Memory B cell (primary cell): ENCODE data around the gene ELK3.

Experiments used
- ATAC-seq: fragments of 150-1000 bp; cut with Tn5 transposase; 2 replicates; pipeline ENCODE4 v1.10.0; 2021; ENCODE audit warnings: low read depth, mild to moderate bottlenecking, moderate library complexity
- DNase-seq, 2 donors: peaks; one replicate each; pipeline ENCODE4 v3.0.0; 2022; ENCODE audit warnings: low spot score in 2 of 2
- H3K27ac Mint-ChIP-seq: one replicate; pipeline ENCODE4 v1.8.0; 2022; ENCODE audit warnings: mild to moderate bottlenecking, moderate library complexity, mixed read lengths
- H3K27me3 Mint-ChIP-seq: one replicate; pipeline ENCODE4 v1.8.0; 2022; ENCODE audit warnings: mixed read lengths
- H3K36me3 Mint-ChIP-seq: one replicate; pipeline ENCODE4 v1.8.0; 2022; ENCODE audit warnings: mild to moderate bottlenecking, mixed read lengths
- H3K4me1 Mint-ChIP-seq: one replicate; pipeline ENCODE4 v1.8.0; 2022; ENCODE audit warnings: mixed read lengths
- H3K4me3 Mint-ChIP-seq: one replicate; pipeline ENCODE4 v1.8.0; 2022; ENCODE audit warnings: mild to moderate bottlenecking, moderate library complexity, mixed read lengths
- H3K9me3 Mint-ChIP-seq: one replicate; pipeline ENCODE4 v1.8.0; 2022; ENCODE audit warnings: mixed read lengths

ELK3 gene

DNA sequence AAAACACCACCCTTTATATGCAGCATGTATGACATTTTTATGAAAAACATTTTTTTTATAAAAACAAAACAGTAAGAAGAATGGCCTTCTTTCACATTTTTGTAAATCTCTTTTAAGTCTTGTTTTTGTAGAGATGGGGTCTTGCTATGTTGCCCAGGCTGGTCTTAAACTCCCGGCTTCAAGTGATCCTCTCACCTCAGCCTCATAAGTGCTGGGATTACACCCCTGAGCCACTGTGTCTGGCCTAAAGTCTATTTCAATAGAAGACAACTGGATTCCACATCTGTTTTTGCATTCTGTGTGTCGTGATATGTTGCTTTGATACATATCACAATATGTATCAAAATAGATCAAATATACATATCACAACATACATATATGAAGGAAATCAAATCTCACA lies 98.9 kb downstream of the ELK3 start:
- ATAC-seq: no peak
- no peak for DNase-seq
- H3K4me1 Mint-ChIP-seq: peaks cover 3% of the 10 kb centered on the region
- H3K4me3 Mint-ChIP-seq: no peak overlapping the region
- no peaks in the 10 kb centered on the region for H3K27me3 Mint-ChIP-seq
- H3K9me3 Mint-ChIP-seq: no peaks in the 10 kb centered on the region
- no peak overlapping the region for H3K27ac Mint-ChIP-seq
- peaks cover 14% of the 10 kb centered on the region for H3K36me3 Mint-ChIP-seq

DNA sequence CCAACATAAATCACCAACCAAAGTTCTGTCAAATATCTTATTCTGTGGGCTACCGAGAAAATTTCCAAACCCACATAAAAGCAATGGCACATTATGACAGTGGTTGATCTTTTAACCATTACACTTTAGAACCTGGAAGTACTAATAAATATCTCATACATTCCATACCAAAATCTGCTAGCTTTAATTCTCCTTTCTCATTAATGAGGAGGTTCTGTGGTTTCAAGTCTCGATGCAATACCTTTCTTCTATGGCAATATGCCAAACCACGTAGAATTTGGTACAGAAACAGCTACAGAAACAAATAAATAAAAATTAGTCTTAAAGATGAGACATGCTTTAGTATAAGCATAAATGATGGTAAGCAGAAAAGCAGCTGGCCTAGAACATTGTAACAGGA lies 100.7 kb downstream of the ELK3 start:
- H3K36me3 Mint-ChIP-seq: peaks cover 11% of the 10 kb centered on the region
- no peak overlapping the region for H3K27ac Mint-ChIP-seq
- no peaks in the 10 kb centered on the region for H3K27me3 Mint-ChIP-seq
- no peaks in the 10 kb centered on the region for H3K4me1 Mint-ChIP-seq
- DNase-seq (no peak), ATAC-seq (no peak)
- no peak overlapping the region for H3K4me3 Mint-ChIP-seq
- H3K9me3 Mint-ChIP-seq: no peaks in the 10 kb centered on the region

DNA sequence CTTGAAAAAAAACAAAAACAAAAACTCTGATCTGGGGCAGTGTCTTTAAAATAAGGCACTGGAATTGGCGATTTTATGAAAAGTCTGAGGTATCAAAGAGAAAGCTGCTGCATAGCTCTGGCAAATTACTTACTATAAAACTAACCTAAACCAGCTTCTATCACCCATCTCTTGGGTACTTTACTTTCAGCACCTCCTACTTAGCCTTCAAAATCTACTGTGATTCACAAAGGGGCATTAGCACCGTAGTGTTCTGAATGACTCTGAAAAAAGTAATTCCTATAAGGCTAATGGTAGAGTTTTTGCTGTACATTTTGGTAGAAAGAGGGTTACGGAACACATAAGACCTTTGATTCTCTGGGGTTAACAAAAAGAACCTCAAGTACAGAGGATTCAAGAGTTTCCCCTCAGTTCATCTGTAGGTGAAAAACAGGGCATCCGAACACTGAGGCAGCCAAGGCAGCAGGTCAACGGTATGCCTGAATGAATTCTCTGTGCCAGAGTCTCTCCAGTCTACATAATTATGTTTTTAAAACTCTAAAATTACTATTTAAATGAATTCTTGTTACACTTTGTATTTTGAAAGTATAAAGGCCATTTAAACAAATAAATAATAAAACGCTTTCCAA lies 101.5 kb downstream of the ELK3 start:
- H3K9me3 Mint-ChIP-seq: no peaks in the 10 kb centered on the region
- ATAC-seq (no peak), DNase-seq (no peak)
- no peaks in the 10 kb centered on the region for H3K4me1 Mint-ChIP-seq
- H3K4me3 Mint-ChIP-seq: no peak overlapping the region
- peak overlapping the region; percentile 38 for H3K27ac Mint-ChIP-seq
- no peaks in the 10 kb centered on the region for H3K27me3 Mint-ChIP-seq
- peaks cover 11% of the 10 kb centered on the region for H3K36me3 Mint-ChIP-seq

DNA sequence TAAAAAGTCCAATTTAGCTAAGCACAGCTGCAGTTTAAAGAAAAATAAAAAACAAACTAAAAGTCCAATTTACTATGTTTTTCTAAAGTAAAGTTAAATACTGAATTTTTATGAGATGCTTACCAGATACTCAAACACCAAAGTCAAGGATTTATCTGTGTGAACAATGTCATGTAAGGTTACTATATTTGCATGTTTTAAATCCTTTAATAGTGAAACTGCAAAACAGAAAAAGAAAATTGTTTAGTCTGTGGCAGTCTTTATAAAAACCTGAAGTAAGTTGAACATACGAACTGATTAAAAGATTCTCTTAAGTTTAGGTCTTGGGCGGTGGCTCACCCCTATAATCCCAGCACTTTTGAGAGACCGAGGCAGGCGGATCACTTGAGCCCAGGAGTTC lies 103.3 kb downstream of the ELK3 start:
- H3K36me3 Mint-ChIP-seq: peaks cover 9% of the 10 kb centered on the region
- no peaks in the 10 kb centered on the region for H3K27me3 Mint-ChIP-seq
- DNase-seq (no peak), ATAC-seq (no peak)
- no peak overlapping the region for H3K27ac Mint-ChIP-seq
- H3K4me1 Mint-ChIP-seq: peaks cover 2% of the 10 kb centered on the region
- H3K9me3 Mint-ChIP-seq: no peaks in the 10 kb centered on the region
- H3K4me3 Mint-ChIP-seq: no peak overlapping the region

DNA sequence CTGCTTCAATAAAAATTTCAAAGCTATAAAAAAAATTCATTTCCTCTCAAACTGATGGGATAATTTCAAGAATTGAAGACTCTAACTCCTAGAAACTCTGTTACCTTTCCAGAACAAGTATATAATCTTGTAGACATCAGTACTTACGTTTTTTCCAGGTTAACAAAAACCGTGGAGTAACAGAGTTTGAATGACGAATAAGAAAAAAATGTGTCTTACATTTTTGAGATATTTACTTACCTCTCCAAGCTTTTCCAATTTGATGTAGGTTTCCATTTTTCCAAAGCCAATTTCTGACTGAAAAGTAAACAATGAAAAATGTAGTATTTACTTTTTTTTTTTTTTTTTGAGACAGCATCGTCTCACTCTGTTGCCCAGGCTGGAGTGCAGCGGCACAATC lies 105.9 kb downstream of the ELK3 start:
- no peaks in the 10 kb centered on the region for H3K9me3 Mint-ChIP-seq
- no peak overlapping the region for H3K4me3 Mint-ChIP-seq
- H3K27me3 Mint-ChIP-seq: no peaks in the 10 kb centered on the region
- no peak for DNase-seq
- H3K4me1 Mint-ChIP-seq: peaks cover 2% of the 10 kb centered on the region
- H3K27ac Mint-ChIP-seq: no peak overlapping the region
- ATAC-seq: no peak
- peaks cover 9% of the 10 kb centered on the region for H3K36me3 Mint-ChIP-seq

DNA sequence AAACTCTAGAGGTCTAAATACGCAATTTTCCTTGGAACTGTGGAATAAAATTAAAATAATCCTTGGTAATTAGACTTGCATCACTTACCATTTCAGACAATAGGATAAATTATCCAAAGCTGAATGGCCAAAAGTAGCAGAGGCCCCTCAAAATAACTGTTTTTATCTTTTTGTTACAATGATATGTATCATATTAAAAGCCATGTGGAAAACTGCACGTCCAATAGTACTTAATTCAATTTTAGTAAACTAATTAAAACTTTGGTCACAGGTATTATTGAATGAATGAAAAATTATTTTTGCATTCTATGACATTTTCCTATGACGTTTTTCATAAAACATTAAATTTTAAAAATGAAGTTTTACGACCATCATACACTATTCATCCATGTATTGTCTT lies 107.6 kb downstream of the ELK3 start:
- H3K9me3 Mint-ChIP-seq: no peaks in the 10 kb centered on the region
- H3K27ac Mint-ChIP-seq: no peak overlapping the region
- DNase-seq (no peak), ATAC-seq (no peak)
- no peaks in the 10 kb centered on the region for H3K27me3 Mint-ChIP-seq
- peaks cover 11% of the 10 kb centered on the region for H3K36me3 Mint-ChIP-seq
- H3K4me1 Mint-ChIP-seq: peaks cover 2% of the 10 kb centered on the region
- no peak overlapping the region for H3K4me3 Mint-ChIP-seq

DNA sequence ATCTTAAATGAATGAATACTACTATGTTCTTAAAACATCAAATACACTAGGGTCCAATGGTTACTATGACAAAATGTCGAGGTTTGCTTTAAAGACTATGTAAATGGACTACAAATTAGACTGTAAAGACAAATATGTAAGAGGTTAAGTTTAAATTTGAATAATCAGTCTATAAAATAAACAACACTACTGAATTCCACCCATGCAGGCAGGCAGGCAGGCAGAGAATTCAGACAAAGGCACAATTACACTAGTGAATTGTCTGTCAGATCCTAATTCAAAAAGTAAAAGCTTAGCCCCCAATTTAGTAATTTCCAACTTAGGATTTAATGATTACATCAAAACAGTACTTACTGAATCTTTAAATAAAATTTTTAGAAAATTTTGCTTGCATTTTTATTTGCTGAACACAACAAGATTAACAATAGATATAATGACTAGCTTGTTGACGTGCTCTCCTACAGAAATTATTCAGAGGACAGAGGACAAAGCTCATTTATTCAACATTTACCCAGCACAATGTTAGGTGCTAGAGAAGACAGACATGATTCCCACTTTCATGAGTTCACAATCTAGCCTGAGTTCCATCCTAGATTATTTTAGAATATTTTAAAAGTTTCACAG lies 108.6 kb downstream of the ELK3 start:
- Mint-ChIP-seq H3K9me3 (no peaks in the 10 kb centered on the region), H3K4me3 (no peak overlapping the region), H3K27ac (no peak overlapping the region), H3K4me1 (peaks cover 2% of the 10 kb centered on the region), H3K27me3 (no peaks in the 10 kb centered on the region), H3K36me3 (peaks cover 9% of the 10 kb centered on the region)
- DNase-seq (no peak), ATAC-seq (no peak)

DNA sequence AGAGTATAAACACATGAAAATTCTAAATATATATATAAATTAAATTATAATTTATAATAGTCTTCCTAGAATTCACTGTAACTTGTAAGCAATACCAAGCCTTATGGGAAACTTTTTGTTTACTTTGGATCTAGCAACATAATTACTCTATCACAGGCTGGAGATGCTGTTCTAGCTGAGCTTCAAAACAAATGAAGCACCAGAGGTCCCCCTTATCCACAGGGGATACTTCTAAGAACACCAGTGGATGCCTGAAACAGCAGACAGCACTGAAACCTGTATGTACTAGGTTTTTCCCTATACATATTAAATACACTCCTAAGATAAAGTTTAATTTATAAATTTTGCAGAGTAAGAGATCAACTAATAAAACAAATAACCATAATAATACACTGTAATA lies 109.5 kb downstream of the ELK3 start:
- ATAC-seq: no peak
- H3K27me3 Mint-ChIP-seq: no peaks in the 10 kb centered on the region
- no peaks in the 10 kb centered on the region for H3K9me3 Mint-ChIP-seq
- H3K36me3 Mint-ChIP-seq: peaks cover 9% of the 10 kb centered on the region
- no peak overlapping the region for H3K4me3 Mint-ChIP-seq
- H3K4me1 Mint-ChIP-seq: peaks cover 2% of the 10 kb centered on the region
- no peak overlapping the region for H3K27ac Mint-ChIP-seq
- no peak for DNase-seq

DNA sequence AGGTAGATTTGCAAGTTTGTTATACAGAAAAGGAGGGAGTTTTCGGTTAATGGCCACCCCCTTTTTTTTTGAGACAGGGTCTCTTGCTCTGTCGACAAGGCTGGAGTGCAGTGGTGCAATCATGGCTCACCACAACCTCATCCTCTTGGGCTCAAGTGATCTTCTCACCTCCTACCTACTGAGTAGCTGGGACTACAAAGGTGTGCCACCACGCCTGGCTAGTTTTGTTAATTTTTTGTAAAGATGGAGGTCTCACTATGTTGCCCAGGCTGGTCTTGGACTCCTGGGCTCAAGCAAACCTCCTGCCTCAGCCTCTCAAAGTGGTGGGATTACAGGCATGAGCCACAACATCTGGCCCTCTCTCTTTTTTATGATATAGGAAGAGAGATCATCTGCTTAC lies 111.5 kb downstream of the ELK3 start:
- H3K4me3 Mint-ChIP-seq: no peak overlapping the region
- ATAC-seq (no peak), DNase-seq (no peak)
- no peak overlapping the region for H3K27ac Mint-ChIP-seq
- no peaks in the 10 kb centered on the region for H3K27me3 Mint-ChIP-seq
- peaks cover 2% of the 10 kb centered on the region for H3K4me1 Mint-ChIP-seq
- H3K36me3 Mint-ChIP-seq: peaks cover 13% of the 10 kb centered on the region
- H3K9me3 Mint-ChIP-seq: no peaks in the 10 kb centered on the region

DNA sequence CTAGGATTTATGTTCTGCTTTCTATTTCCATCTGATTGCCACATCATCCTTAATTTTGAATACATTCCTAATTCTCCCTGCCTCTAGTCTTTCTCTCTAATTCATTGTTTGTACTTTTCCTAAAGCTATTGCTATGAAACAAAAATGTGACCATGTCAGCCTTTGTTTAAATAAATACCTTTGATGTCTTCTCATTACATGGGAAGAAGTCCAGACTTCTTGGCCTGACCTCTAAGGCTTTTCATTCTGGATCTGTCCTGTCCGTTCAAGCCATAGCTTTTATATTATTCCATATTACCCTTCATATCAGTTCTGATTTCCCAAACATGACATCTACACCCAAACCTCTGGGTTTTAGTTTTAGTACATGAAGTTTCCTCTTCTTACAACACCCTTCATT lies 114.7 kb downstream of the ELK3 start:
- DNase-seq: no peak
- peaks cover 11% of the 10 kb centered on the region for H3K36me3 Mint-ChIP-seq
- H3K9me3 Mint-ChIP-seq: no peaks in the 10 kb centered on the region
- no peaks in the 10 kb centered on the region for H3K4me1 Mint-ChIP-seq
- H3K4me3 Mint-ChIP-seq: no peak overlapping the region
- peak overlapping the region; percentile 11 for H3K27ac Mint-ChIP-seq
- no peak for ATAC-seq
- no peaks in the 10 kb centered on the region for H3K27me3 Mint-ChIP-seq

DNA sequence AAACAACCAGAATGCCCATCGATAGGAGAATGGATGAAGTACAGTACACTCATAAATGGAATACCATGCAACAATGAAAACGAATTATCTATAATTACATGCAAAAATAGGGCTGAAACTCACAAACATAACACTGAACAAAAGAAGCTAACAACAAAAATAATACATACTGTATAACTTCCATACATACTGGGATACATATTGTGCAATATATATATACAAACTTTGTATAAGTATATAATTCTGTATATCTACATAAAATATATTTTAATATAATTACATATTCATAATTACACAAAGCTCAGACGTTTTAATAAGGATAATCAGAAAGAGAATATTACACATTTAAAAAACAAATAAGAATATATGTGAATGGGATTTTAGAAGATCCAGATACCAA lies 115.9 kb downstream of the ELK3 start:
- DNase-seq (no peak), ATAC-seq (no peak)
- no peaks in the 10 kb centered on the region for H3K27me3 Mint-ChIP-seq
- H3K4me1 Mint-ChIP-seq: peaks cover 5% of the 10 kb centered on the region
- peaks cover 11% of the 10 kb centered on the region for H3K36me3 Mint-ChIP-seq
- H3K4me3 Mint-ChIP-seq: no peak overlapping the region
- no peak overlapping the region for H3K27ac Mint-ChIP-seq
- no peaks in the 10 kb centered on the region for H3K9me3 Mint-ChIP-seq

DNA sequence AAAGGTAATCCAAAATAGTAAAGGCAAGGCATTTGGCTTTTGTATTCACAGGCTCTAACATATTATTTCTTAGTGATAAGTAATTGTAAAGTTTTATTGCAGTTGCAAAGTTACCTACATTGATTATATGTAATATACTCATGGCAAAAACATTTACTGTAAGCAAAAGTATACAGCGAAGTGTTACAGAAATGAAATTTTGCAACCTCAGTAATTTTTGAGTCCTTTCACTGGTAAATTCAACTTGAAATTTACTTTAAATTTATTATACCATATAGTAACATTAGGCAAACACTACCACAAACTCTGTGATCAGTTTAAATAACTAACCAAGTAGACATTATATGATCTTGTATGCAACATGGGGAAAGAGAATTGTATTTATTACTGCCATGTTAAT lies 117.0 kb downstream of the ELK3 start:
- DNase-seq: no peak
- no peak overlapping the region for H3K27ac Mint-ChIP-seq
- no peak for ATAC-seq
- no peak overlapping the region for H3K4me3 Mint-ChIP-seq
- no peaks in the 10 kb centered on the region for H3K9me3 Mint-ChIP-seq
- peaks cover 9% of the 10 kb centered on the region for H3K36me3 Mint-ChIP-seq
- no peaks in the 10 kb centered on the region for H3K27me3 Mint-ChIP-seq
- H3K4me1 Mint-ChIP-seq: peaks cover 5% of the 10 kb centered on the region

DNA sequence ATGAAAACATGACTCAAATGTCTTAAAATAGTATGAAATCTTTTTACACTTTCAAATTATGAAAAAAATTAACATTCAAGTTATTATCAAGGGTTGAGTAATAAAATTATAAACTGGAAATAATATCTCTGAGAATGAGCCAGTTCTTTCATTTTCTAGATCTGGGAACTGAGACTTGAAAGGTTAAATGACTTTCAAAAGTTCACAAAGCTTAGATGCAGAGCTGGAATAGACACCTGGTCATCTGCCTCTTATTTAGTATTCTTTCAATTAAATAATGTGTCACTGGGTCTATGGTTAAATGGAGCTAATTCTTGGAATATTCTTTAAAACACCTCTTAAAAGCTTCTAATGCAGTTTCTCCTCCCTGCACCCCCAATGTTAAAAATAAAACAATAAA lies 119.4 kb downstream of the ELK3 start:
- H3K36me3 Mint-ChIP-seq: peaks cover 12% of the 10 kb centered on the region
- ATAC-seq (no peak), DNase-seq (no peak)
- H3K9me3 Mint-ChIP-seq: peaks cover 1% of the 10 kb centered on the region
- H3K27me3 Mint-ChIP-seq: no peaks in the 10 kb centered on the region
- peak overlapping the region; percentile 38 for H3K27ac Mint-ChIP-seq
- H3K4me1 Mint-ChIP-seq: peaks cover 7% of the 10 kb centered on the region
- no peak overlapping the region for H3K4me3 Mint-ChIP-seq

DNA sequence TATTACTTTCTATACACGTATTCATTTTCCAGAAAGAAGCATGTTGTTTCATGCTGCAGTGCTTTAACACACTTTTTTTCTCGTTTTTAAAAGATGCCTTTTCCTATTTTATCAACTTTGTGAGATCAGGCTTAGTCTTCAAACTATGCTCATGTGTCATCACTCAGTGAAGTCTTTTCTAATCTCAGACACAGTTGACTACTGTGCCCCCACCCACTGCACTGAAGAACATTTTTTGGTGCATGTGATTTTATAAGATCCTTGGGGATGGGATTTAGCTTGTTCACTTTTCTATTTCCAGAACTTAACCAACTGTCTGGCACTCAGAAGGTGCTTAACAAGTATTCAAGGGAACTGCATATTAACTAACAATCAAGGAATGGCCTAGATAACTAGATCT lies 120.5 kb downstream of the ELK3 start:
- peak overlapping the region; percentile 15 for H3K27ac Mint-ChIP-seq
- H3K36me3 Mint-ChIP-seq: peaks cover 8% of the 10 kb centered on the region
- ATAC-seq (no peak), DNase-seq (no peak)
- H3K27me3 Mint-ChIP-seq: no peaks in the 10 kb centered on the region
- no peak overlapping the region for H3K4me3 Mint-ChIP-seq
- peaks cover 1% of the 10 kb centered on the region for H3K9me3 Mint-ChIP-seq
- H3K4me1 Mint-ChIP-seq: peaks cover 7% of the 10 kb centered on the region
